CD4-positive, alpha-beta T cell treated with Interferon alpha-2 for 1 hour (primary cell): Measurements from ENCODE around the gene OR52B4.
"Not testable (repeated sequence)": the region's sequence is repeated elsewhere in the genome, so short reads cannot be mapped to it uniquely, and the experiment has no call there.

ENCODE experiments used
- DNase-seq, 2 donors: peaks; one replicate each; pipeline ENCODE4 v3.0.0-alpha.2; 2020 to 2022

Gene OR52B4

GRCh38 chr11:4368286-4368685, at the start of gene OR52B4:
Gene OR52B4 (minus strand): TSS chr11:4368386. CDS start chr11:4368295, 91 bp downstream.
- DNase-seq = no peak

- DNase-seq = no peak
Measured at GRCh38 chr11:4416816-4417215, 48.6 kb upstream of the OR52B4 start.

GRCh38 chr11:4416306-4416705, 48.1 kb upstream of the OR52B4 start:
- no peak for DNase-seq

GRCh38 chr11:4406206-4406605, 38.0 kb upstream of the OR52B4 start:
- not testable (repeated sequence) for DNase-seq

- no peak for DNase-seq
Measured at GRCh38 chr11:4393858-4394223, 25.7 kb upstream of the OR52B4 start.

GRCh38 chr11:4393209-4393857, 25.1 kb upstream of the OR52B4 start, which contains the start of gene TRIM21:
Gene TRIM21 (minus strand): TSS chr11:4393702. CDS start chr11:4390409, 3,293 bp downstream.
- DNase-seq = peak; percentile 92 to 95

GRCh38 chr11:4388221-4388620, 20.0 kb upstream of the OR52B4 start:
- DNase-seq = no peak

- no peak for DNase-seq
Measured at GRCh38 chr11:4385978-4386740, 18.0 kb upstream of the OR52B4 start.

GRCh38 chr11:4381901-4382300, 13.7 kb upstream of the OR52B4 start:
- DNase-seq = no peak

- DNase-seq = no peak
Measured at GRCh38 chr11:4375431-4376140, 7.4 kb upstream of the OR52B4 start.

GRCh38 chr11:4370166-4370565, 2.0 kb upstream of the OR52B4 start:
- no peak for DNase-seq

GRCh38 chr11:4348142-4348541, 20.0 kb downstream of the OR52B4 start:
- DNase-seq = not testable (repeated sequence)

GRCh38 chr11:4345366-4345765, 22.8 kb downstream of the OR52B4 start:
- not testable (repeated sequence) for DNase-seq

GRCh38 chr11:4334356-4334755, 33.8 kb downstream of the OR52B4 start:
- DNase-seq = not testable (repeated sequence)
